Fibroblast of lung (primary cell): ENCODE measurements around the gene NUDT4B.
"Not testable (repeated sequence)": the region's sequence is repeated elsewhere in the genome, so short reads cannot be mapped to it uniquely, and the experiment has no call there.

Source experiments
- CTCF ChIP-seq, 2 donors: IDR thresholded peaks in 1 of 2; conservative IDR thresholded peaks in 1 of 2; 1 replicate in 1 of 2; 2 replicates in 1 of 2; pipeline ENCODE4 v1.5.1; 2011 to 2012; ENCODE audit warnings: low read length in 2 of 2, control low read depth in 1 of 2, inconsistent platforms in 1 of 2, low read depth in 1 of 2, mild to moderate bottlenecking in 1 of 2
- EZH2 ChIP-seq: IDR thresholded peaks from 2 replicates; pipeline ENCODE4 v1.5.1; 2012; ENCODE audit warnings: low read length, control low read depth, mild to moderate bottlenecking; ENCODE audit errors: missing control alignments

GRCh38 chr1:148729128-148729527 lies 19.4 kb upstream of the NUDT4B start:
- TF ChIP-seq CTCF (conservative IDR thresholded peaks at IDR 0.05 in 1 of 2, IDR thresholded peaks at IDR 0.05 in 1 of 2; ENCODE audit: low read depth in 1 of 2, low read length in 2 of 2); EZH2: not testable (repeated sequence)
